GM21528 (cell line): ENCODE results near the gene FXYD2.
A peak's percentile ranks its signal among the peaks of the same experiment; 100 is the strongest.
"Not testable (repeated sequence)": the region's sequence is repeated elsewhere in the genome, so short reads cannot be mapped to it uniquely, and the experiment has no call there.

Experiments used
- ATAC-seq: cut with Tn5 transposase; IDR thresholded peaks from one replicate; pipeline ENCODE4 v1.9.1; 2021; ENCODE audit warnings: mild to moderate bottlenecking, moderate library complexity; ENCODE audit not compliant: unreplicated experiment, low FRiP score

Gene FXYD2

GRCh38 chr11:117822074-117823033 lies 2.2 kb downstream of the FXYD2 start:
- ATAC-seq, result no peak

- no peak for ATAC-seq
Observed at GRCh38 chr11:117821431-117821830, 3.1 kb downstream of the FXYD2 start.

- no peak for ATAC-seq
Observed at GRCh38 chr11:117820516-117820915, 4.0 kb downstream of the FXYD2 start.

GRCh38 chr11:117820071-117820470 lies 4.5 kb downstream of the FXYD2 start:
- no peak for ATAC-seq

- ATAC-seq, result no peak
Observed at GRCh38 chr11:117819096-117820040, 5.2 kb downstream of the FXYD2 start.

- ATAC-seq, result no peak
Observed at GRCh38 chr11:117818041-117818873, 6.3 kb downstream of the FXYD2 start.

- no peak for ATAC-seq
Observed at GRCh38 chr11:117817368-117818040, 7.0 kb downstream of the FXYD2 start.

GRCh38 chr11:117816846-117817367 lies 7.6 kb downstream of the FXYD2 start:
- ATAC-seq, result no peak

GRCh38 chr11:117816151-117816741 lies 8.3 kb downstream of the FXYD2 start:
- ATAC-seq, result no peak

- ATAC-seq, result peak; percentile 47
Observed at GRCh38 chr11:117815262-117815803, 9.2 kb downstream of the FXYD2 start.

- ATAC-seq, result peak; percentile 41
Observed at GRCh38 chr11:117814766-117815261, 9.7 kb downstream of the FXYD2 start.

GRCh38 chr11:117814204-117814765 lies 10.3 kb downstream of the FXYD2 start:
- no peak for ATAC-seq

GRCh38 chr11:117810056-117810451 lies 14.5 kb downstream of the FXYD2 start:
- not testable (repeated sequence) for ATAC-seq

GRCh38 chr11:117809236-117810055 lies 15.1 kb downstream of the FXYD2 start:
- no peak for ATAC-seq

GRCh38 chr11:117808784-117809183 lies 15.8 kb downstream of the FXYD2 start:
- no peak for ATAC-seq

- ATAC-seq, result peak; percentile 50
Observed at GRCh38 chr11:117807482-117808327, 16.8 kb downstream of the FXYD2 start.
